GM18526 (cell line): Measurements from ENCODE around the gene RPS19.

Experiments used
- POLR2A ChIP-seq: IDR thresholded peaks from 3 replicates; pipeline ENCODE4 v1.6.1; 2011; ENCODE audit not compliant: insufficient read length; ENCODE audit errors: extremely low read depth

RPS19 gene

DNA sequence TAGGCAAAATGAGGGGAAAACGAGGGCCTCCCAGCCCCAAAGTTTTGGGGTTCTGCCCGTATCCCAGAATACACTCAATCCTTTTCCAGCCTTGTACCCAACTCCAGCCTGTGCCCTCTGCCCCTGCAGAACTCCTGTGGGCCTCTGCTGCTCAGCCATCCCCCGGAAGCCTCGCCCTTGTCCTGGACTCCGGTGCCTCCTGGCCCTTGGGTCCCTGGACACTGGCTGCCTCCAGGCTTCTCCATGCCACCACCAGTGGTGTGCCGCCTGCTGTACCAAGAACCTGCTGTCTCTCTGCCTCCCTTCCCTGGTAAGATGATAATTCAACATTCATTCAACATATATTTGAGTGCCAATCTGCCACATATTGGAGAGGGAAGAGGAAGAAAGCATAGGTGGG, 11.4 kb upstream of the RPS19 start:
- TF ChIP-seq POLR2A, result no peak

DNA sequence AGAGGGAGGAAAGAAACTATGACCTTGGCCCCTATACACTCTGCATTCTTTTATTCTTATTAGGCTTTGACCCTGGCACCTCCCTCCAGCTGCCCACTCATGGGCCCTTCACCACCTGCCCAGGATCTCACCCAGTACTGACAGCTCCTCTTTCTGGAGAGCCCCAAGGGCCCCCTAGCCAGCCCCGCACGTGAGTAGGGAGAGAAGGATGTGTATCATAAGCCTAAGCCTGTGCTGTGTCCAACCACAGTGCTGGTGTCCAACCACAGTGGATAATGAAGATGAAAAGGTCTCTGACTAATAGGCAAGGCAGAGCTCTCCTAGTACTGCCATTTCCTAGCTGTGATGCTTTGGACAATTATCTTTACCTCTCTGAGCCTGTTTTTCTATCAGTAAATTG, 11.0 kb upstream of the RPS19 start:
- no peak for TF ChIP-seq POLR2A

- no peak for TF ChIP-seq POLR2A
These were observed 9.7 kb upstream of the RPS19 start for GRCh38 chr19:41850381-41850780.

DNA sequence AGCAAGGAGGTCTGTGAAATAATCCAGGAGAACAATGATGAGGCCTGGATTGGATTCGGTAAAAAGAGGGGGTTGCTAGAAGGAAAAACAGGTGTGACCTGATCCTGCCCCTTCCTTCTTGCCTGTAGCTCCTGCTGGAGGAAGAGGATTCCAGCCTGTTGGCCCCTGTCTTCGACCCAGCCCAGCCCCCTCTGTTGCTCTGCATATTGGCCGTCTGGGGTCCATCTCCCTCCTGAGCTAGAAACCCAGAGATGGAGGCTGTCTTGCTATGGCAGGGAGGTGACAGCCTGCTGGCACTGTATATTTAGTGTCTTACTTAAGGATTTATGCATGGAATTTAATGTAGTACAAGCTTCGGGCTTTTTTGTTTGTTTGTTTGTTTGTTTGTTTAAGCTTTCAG, 8.6 kb upstream of the RPS19 start:
- TF ChIP-seq POLR2A, result no peak

DNA sequence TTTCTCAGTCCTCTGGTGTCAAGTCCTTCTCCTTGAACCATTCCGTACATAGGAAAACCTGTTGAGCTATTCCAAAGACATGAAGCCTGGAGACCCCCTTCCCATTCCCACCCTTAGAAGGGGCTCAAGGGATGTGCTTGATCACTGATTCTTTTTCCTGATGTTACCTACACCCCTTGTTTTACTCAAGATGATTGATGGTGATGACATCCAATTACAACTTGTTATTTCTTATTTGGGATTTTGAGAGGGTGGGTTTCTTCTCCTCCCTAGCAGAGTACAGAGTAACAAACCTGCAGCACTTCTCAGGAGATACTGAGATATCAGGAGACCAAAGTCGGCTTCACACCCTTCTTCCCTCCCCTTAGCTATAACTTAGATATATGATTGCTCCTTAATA, 6.7 kb upstream of the RPS19 start:
- TF ChIP-seq POLR2A, result no peak

- no peak for TF ChIP-seq POLR2A
These were observed 6.3 kb upstream of the RPS19 start for GRCh38 chr19:41853768-41854167.

DNA sequence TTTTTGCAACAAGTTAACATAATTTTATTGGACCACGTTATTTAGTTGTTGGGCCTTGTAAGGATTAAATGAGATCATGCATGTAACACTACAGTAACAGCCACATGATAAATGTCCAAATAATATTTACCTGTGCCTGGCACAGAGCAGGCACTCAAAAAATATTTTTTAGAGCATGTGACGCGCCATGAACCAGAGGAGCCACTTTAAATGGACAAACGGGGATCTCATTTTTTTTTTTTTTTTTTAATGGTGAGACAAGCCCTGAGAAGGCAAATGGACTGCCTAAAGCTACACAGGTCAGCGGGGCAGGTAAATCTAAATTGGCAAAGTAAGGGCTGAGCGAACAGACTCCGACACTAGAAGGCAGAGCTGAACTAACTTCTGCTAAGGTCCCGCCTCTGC, 840 bp upstream of the RPS19 start:
- no peak for TF ChIP-seq POLR2A

- no peak for TF ChIP-seq POLR2A
These were observed 512 bp downstream of the RPS19 start for GRCh38 chr19:41860419-41861115.

DNA sequence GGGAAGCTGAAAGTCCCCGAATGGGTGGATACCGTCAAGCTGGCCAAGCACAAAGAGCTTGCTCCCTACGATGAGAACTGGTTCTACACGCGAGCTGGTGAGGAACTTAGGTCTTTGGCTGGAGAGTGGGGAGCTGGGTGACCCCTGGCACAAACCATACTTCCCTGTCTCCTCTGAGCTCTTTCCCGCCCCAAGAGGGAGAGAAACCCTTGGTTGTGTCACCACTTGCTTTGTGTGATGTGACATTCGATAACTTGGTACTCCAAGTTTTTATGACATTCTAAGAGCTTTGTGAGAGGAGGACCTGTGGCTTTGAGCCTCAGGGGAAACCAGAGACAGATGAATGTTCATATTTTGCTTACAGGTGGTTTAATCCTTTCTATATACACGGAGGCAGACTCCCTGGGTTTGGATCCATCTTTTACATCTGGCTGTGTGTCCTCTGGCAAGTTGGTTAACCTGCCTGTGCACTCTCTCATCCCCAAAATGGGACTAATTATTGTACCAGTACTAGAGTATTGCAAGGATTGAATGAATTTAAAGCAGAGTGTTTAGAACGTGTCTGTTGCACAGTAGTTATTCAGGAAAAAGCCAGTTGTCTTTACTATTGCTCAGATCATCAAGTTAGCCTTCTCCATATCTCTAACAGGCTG, 1.2 kb downstream of the RPS19 start:
- no peak for TF ChIP-seq POLR2A

GRCh38 chr19:41861846-41862245, 1.8 kb downstream of the RPS19 start:
- no peak for TF ChIP-seq POLR2A

- TF ChIP-seq POLR2A, result no peak
These were observed 2.5 kb downstream of the RPS19 start for GRCh38 chr19:41862445-41862986.

- no peak for TF ChIP-seq POLR2A
These were observed 3.3 kb downstream of the RPS19 start for GRCh38 chr19:41863209-41863931.

DNA sequence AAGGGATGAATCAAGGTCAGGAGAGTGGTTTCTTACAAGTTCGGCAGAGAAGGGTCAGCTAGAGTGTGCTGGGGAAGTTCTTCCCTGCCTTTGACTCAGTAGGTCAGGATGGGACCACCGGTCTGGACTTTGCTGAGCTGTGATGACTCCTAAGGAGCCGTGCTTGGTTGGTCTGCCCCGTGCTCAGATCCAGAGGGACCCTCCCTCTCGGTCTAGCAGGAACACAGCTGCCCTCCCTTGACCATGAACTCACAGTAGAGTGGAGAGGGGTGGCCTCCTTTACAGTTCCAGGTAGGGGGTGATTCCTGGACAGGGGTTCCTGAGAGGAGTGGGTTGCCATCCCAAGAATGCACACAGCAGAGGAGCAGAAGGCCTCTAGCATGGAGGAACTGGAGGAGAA, 4.3 kb downstream of the RPS19 start:
- no peak for TF ChIP-seq POLR2A

- TF ChIP-seq POLR2A, result no peak
These were observed 6.2 kb downstream of the RPS19 start for GRCh38 chr19:41866284-41866683.

DNA sequence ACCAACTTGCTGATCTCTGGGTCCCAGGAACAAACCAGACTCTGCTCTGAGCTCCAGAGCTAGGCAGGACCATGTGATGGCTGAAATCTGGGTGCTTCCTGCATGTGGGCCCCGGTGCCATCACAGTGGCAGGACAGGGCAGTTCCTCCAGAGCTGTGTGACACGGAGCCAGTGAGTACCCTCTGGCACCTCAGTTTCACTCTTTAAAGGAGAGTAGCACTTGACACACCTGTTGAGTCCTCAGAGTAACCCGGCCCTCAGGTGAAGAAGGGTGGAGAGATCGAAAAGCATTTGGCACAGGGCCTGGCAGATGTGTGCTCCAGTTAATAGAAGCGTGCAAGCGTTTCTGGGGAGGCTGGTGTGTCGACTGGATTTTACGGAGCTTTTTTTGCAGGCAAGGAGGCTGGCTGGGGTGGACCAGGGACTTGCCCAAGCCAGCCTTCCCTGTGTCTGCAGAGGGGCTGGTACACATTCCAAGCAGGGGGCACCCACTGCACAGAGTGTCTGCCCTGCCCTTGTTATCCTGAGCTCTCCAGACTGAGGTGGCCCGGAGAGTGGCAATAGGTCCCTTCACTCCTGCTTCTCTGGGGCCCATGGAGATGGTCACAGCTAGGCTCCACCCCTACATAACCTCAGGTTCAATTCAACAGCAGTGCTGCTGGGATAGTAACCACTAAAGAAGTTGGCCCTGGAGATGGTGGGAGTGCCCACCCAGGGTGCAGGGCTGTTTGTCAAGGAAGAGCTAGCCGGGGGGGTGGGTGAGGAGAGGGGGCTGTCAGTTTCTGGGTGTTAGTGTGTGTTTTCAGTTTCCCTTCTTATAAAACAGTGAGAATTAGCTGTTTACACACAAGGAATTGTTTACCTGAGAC, 8.3 kb downstream of the RPS19 start:
- TF ChIP-seq POLR2A, result no peak
